ENCODE data around the gene ARID3B. TPM values are rescaled to one million over a fixed set of nuclear protein-coding genes. Genes with fewer than 3 reads are reported as not detected.

The ARID3B gene
- total RNA-seq, 2 donors from 2014 or later = 2.9 to 22.4 TPM

- ATAC-seq (peak; percentile 75), DNase-seq (peak; percentile 67 to 74 (median 70))
- intact Hi-C loops (cut with DNase I) = no loop called here
- H3K9me3 ChIP-seq = no peaks in the 10 kb centered on the region
- H3K36me3 ChIP-seq (replicated peaks in 1 of 2; ENCODE audit: insufficient read depth in 1 of 2, low read depth in 2 of 2) = peaks cover 0 to 23% of the 10 kb centered on the region in 2 donors
- no peaks in the 10 kb centered on the region for H3K4me1 ChIP-seq
- H3K4me3 ChIP-seq = no peak overlapping the region
- no peaks in the 10 kb centered on the region for H3K27me3 ChIP-seq
- WGBS, 2 donors = 12 to 21% methylated on average over 5 of the region's 5 CpGs
- TF ChIP-seq CTCF (IDR thresholded peaks at IDR 0.05) = peak; percentile 57 to 91 (median 85)
- TF ChIP-seq POLR2A (IDR thresholded peaks at IDR 0.05) = no peak
- no peak overlapping the region for H3K27ac ChIP-seq
Measured at GRCh38 chr15:74635228-74635627, 94.2 kb downstream of the ARID3B start.

DNA sequence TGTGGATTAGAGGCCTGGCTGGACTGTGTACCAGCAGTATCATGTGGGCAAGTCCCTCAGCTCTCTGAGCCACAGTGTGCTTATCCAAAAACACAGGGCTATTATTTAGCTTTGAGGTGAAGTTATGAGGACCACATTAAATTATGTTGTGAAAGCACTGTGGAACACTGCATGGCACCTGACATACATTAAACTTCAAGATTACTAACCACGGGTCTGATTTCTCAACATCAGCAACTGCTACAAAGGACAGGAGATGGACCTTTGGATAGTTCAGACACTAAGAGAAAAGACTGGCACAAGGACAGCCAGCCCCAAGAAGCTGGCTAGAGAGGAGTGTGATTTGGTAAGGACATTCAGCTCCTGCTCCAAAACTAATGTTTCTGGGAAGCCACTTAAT, 96.0 kb downstream of the ARID3B start:
- DNase-seq = no peak
- Histone ChIP-seq H3K36me3 (replicated peaks in 1 of 2; ENCODE audit: insufficient read depth in 1 of 2, low read depth in 2 of 2) (peaks cover 0 to 21% of the 10 kb centered on the region in 2 donors), H3K4me1 (peaks cover 13% of the 10 kb centered on the region), H3K27ac (no peak overlapping the region), H3K9me3 (no peaks in the 10 kb centered on the region), H3K4me3 (no peak overlapping the region), H3K27me3 (no peaks in the 10 kb centered on the region)
- WGBS, 2 donors = 25 to 57% methylated on average over 1 of the region's 1 CpG
- ATAC-seq = no peak
- TF ChIP-seq CTCF (IDR thresholded peaks at IDR 0.05) (no peak), POLR2A (IDR thresholded peaks at IDR 0.05) (no peak)
- intact Hi-C loops (cut with DNase I) = no loop called here

- no peak for DNase-seq
- 83 to 84% methylated on average over 1 of the region's 1 CpG for WGBS, 2 donors
- Histone ChIP-seq H3K4me1 (peaks cover 44% of the 10 kb centered on the region), H3K9me3 (no peaks in the 10 kb centered on the region), H3K4me3 (no peak overlapping the region), H3K27ac (no peak overlapping the region), H3K27me3 (no peaks in the 10 kb centered on the region), H3K36me3 (replicated peaks in 1 of 2; ENCODE audit: insufficient read depth in 1 of 2, low read depth in 2 of 2) (peaks cover 0 to 10% of the 10 kb centered on the region in 2 donors)
- TF ChIP-seq CTCF (IDR thresholded peaks at IDR 0.05) (no peak), POLR2A (IDR thresholded peaks at IDR 0.05) (no peak)
- intact Hi-C loops (cut with DNase I) = no loop called here
- no peak for ATAC-seq
Measured at GRCh38 chr15:74641151-74641550, 100.1 kb downstream of the ARID3B start.

- peaks cover 0 to 5% of the 10 kb centered on the region in 2 donors for H3K36me3 ChIP-seq (replicated peaks in 1 of 2; ENCODE audit: insufficient read depth in 1 of 2, low read depth in 2 of 2)
- TF ChIP-seq CTCF (IDR thresholded peaks at IDR 0.05) (no peak), POLR2A (IDR thresholded peaks at IDR 0.05) (no peak)
- no peaks in the 10 kb centered on the region for H3K27me3 ChIP-seq
- peaks cover 44% of the 10 kb centered on the region for H3K4me1 ChIP-seq
- 16 to 30% methylated on average over 4 of the region's 4 CpGs for WGBS, 2 donors
- peak overlapping the region; percentile 52 to 76 (median 59) for H3K27ac ChIP-seq
- peak; percentile 68 for ATAC-seq
- DNase-seq = peak in 2 of 4 donors; percentile 32 to 41
- H3K4me3 ChIP-seq = no peak overlapping the region
- H3K9me3 ChIP-seq = no peaks in the 10 kb centered on the region
- intact Hi-C loops (cut with DNase I) = no loop called here
Measured at GRCh38 chr15:74642348-74642733, 101.3 kb downstream of the ARID3B start.
